ENCODE results near the gene MGST3. TPM values are rescaled to one million over a fixed set of nuclear protein-coding genes. Genes with fewer than 3 reads are reported as not detected.
"Not testable (repeated sequence)": the region's sequence is repeated elsewhere in the genome, so short reads cannot be mapped to it uniquely, and the experiment has no call there.

The MGST3 gene
- polyA plus RNA-seq, 3 donors, result 57.9 to 228 (median 189) TPM

DNA sequence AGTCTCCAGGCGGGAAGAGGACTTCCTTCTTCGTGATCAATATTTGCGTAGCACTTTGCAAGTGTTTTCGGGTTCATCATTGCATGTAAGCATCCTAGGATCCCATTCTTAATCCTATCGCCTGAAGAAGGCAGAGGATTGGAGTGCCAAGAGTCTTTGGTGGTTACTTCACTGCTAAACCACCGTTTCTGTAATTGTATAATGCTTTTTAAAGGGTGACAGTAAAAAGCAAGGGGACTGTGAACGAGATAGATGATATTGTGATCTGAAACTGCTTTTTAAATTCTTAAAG lies 67.7 kb downstream of the MGST3 start:
- Mint-ChIP-seq H3K36me3 (peaks cover 4 to 5% of the 10 kb centered on the region in 2 donors), H3K4me3 (peak overlapping the region; percentile 94 to 98), H3K27me3 (ENCODE audit: low read depth in 3 of 3) (peaks cover 0 to 3% (median 0%) of the 10 kb centered on the region in 3 donors), H3K9me3 (peaks cover 0 to 2% (median 0%) of the 10 kb centered on the region in 7 donors), H3K4me1 (peaks cover 30% of the 10 kb centered on the region), H3K27ac (peak overlapping the region; percentile 86 to 97 (median 90))
- Histone ChIP-seq H3K9me3 (replicated peaks in 1 of 2; ENCODE audit: control insufficient read depth in 1 of 2, insufficient read depth in 1 of 2, low read length in 2 of 2) (no peaks in the 10 kb centered on the region), H3K79me2 (ENCODE audit: insufficient read depth, low read length) (peaks cover 43% of the 10 kb centered on the region), H3K4me3 (replicated peaks in 1 of 3; ENCODE audit: low read depth in 2 of 3, low read length in 3 of 3) (peak overlapping the region; percentile 81 to 99 (median 89)), H3K27ac (ENCODE audit: low read depth in 1 of 2, low read length in 2 of 2) (peak overlapping the region in 1 of 2 donors; percentile 93), H3K9ac (ENCODE audit: insufficient read depth, low read length, poor library complexity, severe bottlenecking) (peak overlapping the region; percentile 88), H3K27me3 (ENCODE audit: control insufficient read depth in 2 of 2, insufficient read depth in 2 of 2, low read length in 2 of 2) (no peaks in the 10 kb centered on the region), H3K36me3 (replicated peaks in 1 of 2; ENCODE audit: control insufficient read depth in 1 of 2, insufficient read depth in 2 of 2, low read length in 2 of 2) (no peaks in the 10 kb centered on the region), H3K4me1 (ENCODE audit: control insufficient read depth in 1 of 2, insufficient read depth in 2 of 2, low read length in 2 of 2) (peaks cover 27 to 32% of the 10 kb centered on the region in 2 donors), H2AFZ (ENCODE audit: insufficient read depth, low read depth, low read length, poor library complexity, severe bottlenecking) (peak overlapping the region; percentile 95), H3K4me2 (replicated peaks; ENCODE audit: extremely low read depth, low read length, poor library complexity, severe bottlenecking) (peak overlapping the region; percentile 80), H4K20me1 (ENCODE audit: insufficient read depth, low read length) (peaks cover 9% of the 10 kb centered on the region)
- no peak for DNase-seq
- TF ChIP-seq, protein P1, sequence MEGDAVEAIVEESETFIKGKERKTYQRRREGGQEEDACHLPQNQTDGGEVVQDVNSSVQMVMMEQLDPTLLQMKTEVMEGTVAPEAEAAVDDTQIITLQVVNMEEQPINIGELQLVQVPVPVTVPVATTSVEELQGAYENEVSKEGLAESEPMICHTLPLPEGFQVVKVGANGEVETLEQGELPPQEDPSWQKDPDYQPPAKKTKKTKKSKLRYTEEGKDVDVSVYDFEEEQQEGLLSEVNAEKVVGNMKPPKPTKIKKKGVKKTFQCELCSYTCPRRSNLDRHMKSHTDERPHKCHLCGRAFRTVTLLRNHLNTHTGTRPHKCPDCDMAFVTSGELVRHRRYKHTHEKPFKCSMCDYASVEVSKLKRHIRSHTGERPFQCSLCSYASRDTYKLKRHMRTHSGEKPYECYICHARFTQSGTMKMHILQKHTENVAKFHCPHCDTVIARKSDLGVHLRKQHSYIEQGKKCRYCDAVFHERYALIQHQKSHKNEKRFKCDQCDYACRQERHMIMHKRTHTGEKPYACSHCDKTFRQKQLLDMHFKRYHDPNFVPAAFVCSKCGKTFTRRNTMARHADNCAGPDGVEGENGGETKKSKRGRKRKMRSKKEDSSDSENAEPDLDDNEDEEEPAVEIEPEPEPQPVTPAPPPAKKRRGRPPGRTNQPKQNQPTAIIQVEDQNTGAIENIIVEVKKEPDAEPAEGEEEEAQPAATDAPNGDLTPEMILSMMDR (IDR thresholded peaks at IDR 0.05), result no peak
- WGBS (ENCODE audit: insufficient coverage), result no CpG with 5 or more reads among the region's 7 CpGs
- intact Hi-C loops (cut with micrococcal nuclease), result loop anchor here (5.0 to 10.0 kb wide), 4 partner anchors 36 to 101 kb away; partner anchors contain the start of gene MGST3 (in 2 of the 2)

DNA sequence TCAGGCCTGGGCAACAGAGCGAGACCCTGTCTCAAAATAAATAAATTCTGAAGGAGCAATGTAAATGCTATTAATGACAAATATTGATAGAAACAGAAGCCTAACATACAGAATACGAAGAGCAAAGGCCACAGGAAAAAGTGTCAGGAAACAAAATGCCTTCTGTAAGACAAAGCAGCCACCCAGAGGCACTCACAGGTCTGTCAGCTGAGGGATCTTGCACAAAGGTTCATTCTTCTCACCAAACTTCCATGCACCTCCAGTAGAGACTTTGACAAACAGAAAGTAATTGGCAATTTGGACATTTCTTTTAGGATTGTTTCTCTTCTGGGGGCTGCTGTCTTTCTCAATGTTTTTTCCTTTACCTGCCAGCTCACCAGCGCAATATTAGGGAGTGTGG lies 68.5 kb downstream of the MGST3 start:
- peak overlapping the region in 1 of 7 donors; percentile 45 for H3K27ac Mint-ChIP-seq
- no CpG with 5 or more reads among the region's 3 CpGs for WGBS (ENCODE audit: insufficient coverage)
- no peaks in the 10 kb centered on the region for H3K36me3 Mint-ChIP-seq

DNA sequence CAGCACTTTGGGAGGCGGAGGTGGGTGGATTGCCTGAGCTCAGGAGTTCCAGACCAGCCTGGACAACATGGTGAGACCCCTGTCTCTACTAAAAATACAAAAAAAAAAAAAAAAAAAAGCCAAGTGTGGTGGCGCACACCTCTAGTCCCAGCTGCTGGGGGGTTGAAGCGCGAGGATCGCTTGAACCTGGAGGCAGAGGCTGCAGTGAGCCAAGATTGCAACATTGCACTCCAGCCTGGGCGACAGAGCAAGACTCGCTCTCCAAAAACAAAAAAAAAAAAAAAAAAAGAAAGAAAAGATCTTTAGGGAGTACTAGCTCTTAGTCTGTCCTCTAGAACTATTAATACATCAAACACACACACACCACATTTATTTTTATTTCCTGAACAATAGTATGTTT lies 70.9 kb downstream of the MGST3 start:
- no CpG with 5 or more reads among the region's 7 CpGs for WGBS (ENCODE audit: insufficient coverage)
- H3K4me3 ChIP-seq (replicated peaks in 1 of 3; ENCODE audit: low read depth in 2 of 3, low read length in 3 of 3); H3K27ac Mint-ChIP-seq; intact Hi-C loops (cut with micrococcal nuclease); H3K27me3 ChIP-seq (ENCODE audit: control insufficient read depth in 2 of 2, insufficient read depth in 2 of 2, low read length in 2 of 2); H3K9me3 Mint-ChIP-seq; H3K9ac ChIP-seq (ENCODE audit: insufficient read depth, low read length, poor library complexity, severe bottlenecking); H3K27me3 Mint-ChIP-seq (ENCODE audit: low read depth in 3 of 3); H2AFZ ChIP-seq (ENCODE audit: insufficient read depth, low read depth, low read length, poor library complexity, severe bottlenecking); DNase-seq; H3K4me3 Mint-ChIP-seq; H3K36me3 Mint-ChIP-seq; H3K4me2 ChIP-seq (replicated peaks; ENCODE audit: extremely low read depth, low read length, poor library complexity, severe bottlenecking); H3K36me3 ChIP-seq (replicated peaks in 1 of 2; ENCODE audit: control insufficient read depth in 1 of 2, insufficient read depth in 2 of 2, low read length in 2 of 2); H4K20me1 ChIP-seq (ENCODE audit: insufficient read depth, low read length); H3K4me1 Mint-ChIP-seq; H3K27ac ChIP-seq (ENCODE audit: low read depth in 1 of 2, low read length in 2 of 2); H3K9me3 ChIP-seq (replicated peaks in 1 of 2; ENCODE audit: control insufficient read depth in 1 of 2, insufficient read depth in 1 of 2, low read length in 2 of 2): not testable (repeated sequence)
- Histone ChIP-seq H3K79me2 (ENCODE audit: insufficient read depth, low read length) (peaks cover 14% of the 10 kb centered on the region), H3K4me1 (ENCODE audit: control insufficient read depth in 1 of 2, insufficient read depth in 2 of 2, low read length in 2 of 2) (peaks cover 12% of the 10 kb centered on the region in 2 donors)

More for the DNA sequence above, 68.5 kb downstream of the MGST3 start:
- Mint-ChIP-seq H3K9me3 (no peaks in the 10 kb centered on the region), H3K4me1 (peaks cover 30% of the 10 kb centered on the region), H3K27me3 (ENCODE audit: low read depth in 3 of 3) (peaks cover 0 to 3% (median 0%) of the 10 kb centered on the region in 3 donors), H3K4me3 (no peak overlapping the region)
- TF ChIP-seq, protein P1 (IDR thresholded peaks at IDR 0.05), result no peak
- no peak overlapping the region for H3K27ac ChIP-seq (ENCODE audit: low read depth in 1 of 2, low read length in 2 of 2)
- peaks cover 9% of the 10 kb centered on the region for H4K20me1 ChIP-seq (ENCODE audit: insufficient read depth, low read length)
- H3K4me3 ChIP-seq (replicated peaks in 1 of 3; ENCODE audit: low read depth in 2 of 3, low read length in 3 of 3), result no peak overlapping the region
- H3K27me3 ChIP-seq (ENCODE audit: control insufficient read depth in 2 of 2, insufficient read depth in 2 of 2, low read length in 2 of 2), result no peaks in the 10 kb centered on the region
- no peaks in the 10 kb centered on the region for H3K36me3 ChIP-seq (replicated peaks in 1 of 2; ENCODE audit: control insufficient read depth in 1 of 2, insufficient read depth in 2 of 2, low read length in 2 of 2)
- H3K4me2 ChIP-seq (replicated peaks; ENCODE audit: extremely low read depth, low read length, poor library complexity, severe bottlenecking), result no peak overlapping the region
- peaks cover 36% of the 10 kb centered on the region for H3K79me2 ChIP-seq (ENCODE audit: insufficient read depth, low read length)
- intact Hi-C loops (cut with micrococcal nuclease), result loop anchor here (5.0 to 10.0 kb wide), 4 partner anchors 37 to 102 kb away; partner anchors contain the start of gene MGST3 (in 2 of the 2)
- H2AFZ ChIP-seq (ENCODE audit: insufficient read depth, low read depth, low read length, poor library complexity, severe bottlenecking), result no peak overlapping the region
- H3K4me1 ChIP-seq (ENCODE audit: control insufficient read depth in 1 of 2, insufficient read depth in 2 of 2, low read length in 2 of 2), result peaks cover 27 to 32% of the 10 kb centered on the region in 2 donors
- no peaks in the 10 kb centered on the region for H3K9me3 ChIP-seq (replicated peaks in 1 of 2; ENCODE audit: control insufficient read depth in 1 of 2, insufficient read depth in 1 of 2, low read length in 2 of 2)
- DNase-seq, result no peak
- no peak overlapping the region for H3K9ac ChIP-seq (ENCODE audit: insufficient read depth, low read length, poor library complexity, severe bottlenecking)

Data from CD14-positive monocyte (primary cell).